Lower leg skin (tissue), 3 donors: ENCODE data around the gene CD53.

Experiments used
- CTCF ChIP-seq, 3 donors: fragments of 450-650 bp; IDR thresholded peaks; one replicate each; pipeline ENCODE4 v1.5.1; 2016; ENCODE audit warnings: antibody characterized with exemption in 3 of 3, mild to moderate bottlenecking in 3 of 3, moderate library complexity in 2 of 3
- POLR2A ChIP-seq, 2 donors: fragments of 450-650 bp; IDR thresholded peaks; one replicate each; pipeline ENCODE4 v1.6.1; 2016 to 2017; ENCODE audit warnings: antibody characterized with exemption in 2 of 2, mild to moderate bottlenecking in 1 of 2, moderate library complexity in 1 of 2

GRCh38 chr1:110850627-110851026 is 22.3 kb upstream of the CD53 start:
- no peak for TF ChIP-seq CTCF (IDR thresholded peaks at IDR 0.05)
- no peak for TF ChIP-seq POLR2A (IDR thresholded peaks at IDR 0.05)
